HG02884 (cell line): ENCODE measurements around the gene HOXD3.

Source experiments
- ATAC-seq: cut with Tn5 transposase; IDR thresholded peaks from one replicate; pipeline ENCODE4 v1.9.1; 2021; ENCODE audit warnings: mild to moderate bottlenecking, moderate library complexity; ENCODE audit not compliant: unreplicated experiment

HOXD3 gene

GRCh38 chr2:176156807-176157498, at the start of gene HOXD3:
Gene HOXD3 (plus strand): TSS chr2:176157307. CDS start chr2:176169115, 11,808 bp downstream.
- ATAC-seq = no peak

GRCh38 chr2:176107731-176108181, 49.4 kb upstream of the HOXD3 start:
- ATAC-seq = no peak

GRCh38 chr2:176109192-176109901, 47.8 kb upstream of the HOXD3 start:
- ATAC-seq = no peak

- ATAC-seq = no peak
Observed at GRCh38 chr2:176109946-176110345, 47.2 kb upstream of the HOXD3 start.

- ATAC-seq = no peak
Observed at GRCh38 chr2:176110415-176111308, 46.4 kb upstream of the HOXD3 start.

- ATAC-seq = no peak
Observed at GRCh38 chr2:176111309-176111663, 45.8 kb upstream of the HOXD3 start.

- ATAC-seq = no peak
Observed at GRCh38 chr2:176111846-176112374, 45.2 kb upstream of the HOXD3 start.

- no peak for ATAC-seq
Observed at GRCh38 chr2:176112375-176113302, 44.5 kb upstream of the HOXD3 start.

- ATAC-seq = no peak
Observed at GRCh38 chr2:176114120-176114929, 42.8 kb upstream of the HOXD3 start.

GRCh38 chr2:176114930-176115625, 42.0 kb upstream of the HOXD3 start:
- ATAC-seq = no peak

GRCh38 chr2:176115883-176116813, 41.0 kb upstream of the HOXD3 start, which contains the start of gene HOXD10:
Gene HOXD10 (plus strand): TSS chr2:176116778. CDS start chr2:176116834, 56 bp downstream.
- ATAC-seq = no peak

GRCh38 chr2:176117162-176117822, 39.8 kb upstream of the HOXD3 start:
- no peak for ATAC-seq

GRCh38 chr2:176117823-176118371, 39.2 kb upstream of the HOXD3 start:
- ATAC-seq = no peak

GRCh38 chr2:176118601-176119339, 38.3 kb upstream of the HOXD3 start:
- no peak for ATAC-seq

- ATAC-seq = no peak
Observed at GRCh38 chr2:176120364-176121189, 36.5 kb upstream of the HOXD3 start.
